HG03039 (cell line): ENCODE measurements around the gene SLC39A13.
"Not testable (repeated sequence)": the region's sequence is repeated elsewhere in the genome, so short reads cannot be mapped to it uniquely, and the experiment has no call there.

Experiments used
- ATAC-seq: cut with Tn5 transposase; IDR thresholded peaks from one replicate; pipeline ENCODE4 v1.9.1; 2021; ENCODE audit warnings: mild to moderate bottlenecking, moderate library complexity; ENCODE audit not compliant: unreplicated experiment

SLC39A13 gene

DNA sequence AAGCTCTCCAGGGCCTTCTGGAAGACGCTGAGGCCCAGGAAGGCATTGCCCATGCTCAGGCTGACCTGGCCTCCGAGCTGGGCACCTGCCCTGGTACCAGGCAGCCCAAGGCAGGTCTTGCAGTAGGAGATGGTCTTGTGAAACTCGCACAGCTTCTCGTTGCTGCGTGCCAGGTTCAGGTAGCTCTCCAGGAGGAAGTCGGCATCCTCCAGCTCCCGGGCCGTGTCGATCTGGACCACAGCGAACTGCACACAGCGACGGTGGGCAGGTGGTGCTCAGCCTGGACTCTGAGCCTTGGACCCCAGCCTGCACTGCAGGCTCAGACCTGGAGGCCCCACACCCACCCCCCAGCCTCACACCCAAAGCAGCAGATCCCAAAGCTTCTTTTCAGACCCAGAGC, 39.5 kb downstream of the SLC39A13 start:
- ATAC-seq: no peak

DNA sequence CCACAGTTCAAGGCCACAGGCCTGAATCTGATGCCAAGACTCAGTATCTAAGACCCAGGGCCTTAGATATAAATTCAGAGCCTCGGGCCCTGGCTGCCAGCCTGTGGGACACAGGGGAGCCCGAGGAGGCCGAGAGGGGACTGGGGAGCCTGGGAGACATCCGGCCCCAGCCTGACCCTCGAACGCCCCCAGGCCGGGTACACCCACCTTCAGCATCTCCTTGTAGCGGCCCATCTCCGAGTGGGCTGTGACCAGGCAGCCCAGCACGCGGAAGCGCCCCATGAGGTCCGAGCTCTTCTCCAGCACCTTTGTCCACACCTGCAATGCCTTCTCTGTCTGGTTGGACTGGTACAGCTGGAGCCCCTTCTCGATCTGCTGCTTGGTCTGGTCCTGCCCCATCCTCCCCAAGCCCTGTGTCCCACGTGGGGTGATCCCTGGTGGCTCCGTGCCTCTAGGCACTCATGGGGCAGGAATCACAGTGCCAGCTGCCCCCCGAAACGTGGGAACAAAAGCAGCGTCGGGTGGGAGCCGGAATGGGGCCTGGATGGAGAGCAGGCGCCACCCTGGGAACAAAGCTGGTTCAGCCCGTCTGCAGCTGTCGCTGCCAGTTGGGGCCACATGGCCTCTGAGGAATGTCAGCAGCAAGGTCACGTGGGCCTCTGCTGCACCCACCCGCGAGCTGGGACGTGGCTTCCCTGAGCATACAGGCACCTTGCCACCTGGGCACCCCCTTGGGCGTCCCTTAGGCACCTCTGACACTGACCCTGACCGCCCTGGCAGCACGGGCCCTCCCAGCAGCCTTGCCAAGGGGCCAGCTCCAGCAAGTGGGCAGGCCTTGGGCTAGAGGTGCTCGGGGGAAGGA, 40.4 kb downstream of the SLC39A13 start, which contains the start of gene RAPSN:
TSS of gene RAPSN (minus strand) at position 571 of the 862 bp plus-strand sequence. CDS start at position 399, 172 bp downstream.
- ATAC-seq: no peak

DNA sequence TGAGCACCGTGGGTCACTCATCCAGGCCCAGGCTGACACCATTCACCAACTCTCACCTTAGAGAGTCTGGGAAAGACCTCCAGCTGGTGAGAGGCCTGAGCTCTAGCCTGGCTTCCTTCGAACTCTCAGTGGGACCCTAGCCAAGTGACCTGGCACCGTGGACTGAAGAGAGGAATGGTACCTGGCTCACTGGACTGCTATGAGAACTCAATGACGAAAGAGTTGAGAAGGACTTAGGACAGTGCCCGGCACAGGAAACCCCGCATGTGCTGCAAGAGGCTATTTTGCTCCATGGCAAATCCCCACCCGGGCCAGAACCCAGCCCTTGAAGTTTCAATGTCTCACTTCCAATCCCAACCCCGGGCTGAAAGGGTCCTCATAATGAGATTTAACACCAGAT, 41.2 kb downstream of the SLC39A13 start:
- ATAC-seq: no peak

GRCh38 chr11:47451436-47451835, 43.0 kb downstream of the SLC39A13 start:
- no peak for ATAC-seq

- ATAC-seq: no peak
Observed at GRCh38 chr11:47451990-47452389, 43.6 kb downstream of the SLC39A13 start.

DNA sequence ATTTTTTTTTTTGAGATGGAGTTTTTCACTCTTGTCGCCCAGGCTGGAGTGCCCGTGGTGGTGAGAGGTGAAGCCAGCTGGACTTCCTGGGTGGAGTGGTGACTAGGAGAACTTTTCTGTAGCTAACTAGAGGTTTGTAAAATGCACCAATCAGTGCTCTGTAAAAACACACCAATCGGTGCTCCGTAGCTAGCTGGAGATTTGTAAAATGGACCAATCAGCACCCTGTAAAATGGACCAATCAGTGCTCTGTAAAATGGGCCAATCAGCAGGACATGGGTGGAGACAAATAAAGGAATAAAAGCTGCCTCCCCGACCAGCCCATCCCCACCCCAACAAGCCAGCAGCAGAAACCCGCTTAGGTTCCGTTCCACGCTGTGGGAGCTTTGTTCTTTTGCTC, 45.0 kb downstream of the SLC39A13 start:
- ATAC-seq: no peak

DNA sequence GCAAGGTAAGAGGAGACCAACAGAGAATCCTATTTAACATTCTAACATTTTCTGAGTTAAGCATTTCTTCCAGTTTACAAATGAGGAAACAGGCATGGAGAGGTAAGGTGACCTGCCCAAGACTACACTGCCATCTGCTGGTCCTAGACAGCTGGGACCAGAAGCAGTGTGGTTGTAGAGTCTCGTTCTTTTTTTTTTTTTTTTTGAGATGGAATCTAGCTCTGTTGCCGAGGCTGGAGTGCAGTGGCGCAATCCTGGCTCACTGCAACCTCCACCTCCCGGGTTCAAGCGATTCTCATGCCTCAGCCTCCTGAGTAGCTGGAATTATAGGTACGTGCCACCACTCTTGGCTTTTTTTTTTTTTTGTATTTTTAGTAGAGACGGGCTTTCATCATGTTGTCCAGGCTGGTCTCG, 45.9 kb downstream of the SLC39A13 start:
- not testable (repeated sequence) for ATAC-seq

- ATAC-seq: no peak
Observed at GRCh38 chr11:47460571-47461235, 52.3 kb downstream of the SLC39A13 start.

DNA sequence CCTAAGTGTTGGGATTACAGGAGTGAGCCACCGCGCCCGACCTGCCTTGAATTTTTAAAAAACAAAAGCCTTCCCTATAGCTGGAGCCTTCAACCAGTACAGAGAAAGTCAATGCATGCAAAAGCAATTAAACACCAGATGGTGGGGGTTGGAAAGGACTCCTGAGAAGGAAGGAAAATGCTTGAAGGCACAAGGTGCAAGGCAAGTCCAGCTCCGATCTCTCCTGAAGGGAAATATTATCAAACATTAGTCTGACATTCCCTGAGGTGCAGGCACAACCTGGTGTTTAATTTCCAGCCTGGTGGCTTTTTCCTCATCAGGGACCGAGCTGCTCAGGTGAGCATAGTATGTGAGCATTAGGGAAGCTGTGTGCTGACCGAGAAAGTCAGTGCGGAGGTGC, 53.5 kb downstream of the SLC39A13 start:
- no peak for ATAC-seq

- ATAC-seq: no peak
Observed at GRCh38 chr11:47464483-47464882, 56.1 kb downstream of the SLC39A13 start.
